H9 (cell line): ENCODE measurements around the gene LHFPL2. TPM values are rescaled to one million over a fixed set of nuclear protein-coding genes. Genes with fewer than 3 reads are reported as not detected.

Source experiments
- DNase-seq: peaks from one replicate; pipeline ENCODE4 v3.0.0-alpha.2; 2017
- H2AFZ ChIP-seq: one replicate; pipeline ENCODE4 v1.6.1; 2013; ENCODE audit warnings: mild to moderate bottlenecking, low read length, control low read depth, moderate library complexity
- H2AK5ac ChIP-seq: 2 replicates; pipeline ENCODE4 v1.6.1; 2013; ENCODE audit warnings: low read length, control low read depth, mixed read lengths; ENCODE audit not compliant: insufficient read length
- H2BK120ac ChIP-seq: one replicate; pipeline ENCODE4 v1.6.1; 2013; ENCODE audit warnings: low read depth, mild to moderate bottlenecking, low read length, control low read depth, inconsistent platforms; ENCODE audit not compliant: poor library complexity, severe bottlenecking
- H2BK12ac ChIP-seq: 2 replicates; pipeline ENCODE4 v1.6.1; 2013; ENCODE audit warnings: low read length, control low read depth, mixed read lengths, low read depth; ENCODE audit not compliant: insufficient read length
- H2BK15ac ChIP-seq: 2 replicates; pipeline ENCODE4 v1.6.1; 2013; ENCODE audit warnings: low read depth, low read length, control low read depth
- H2BK20ac ChIP-seq: one replicate; pipeline ENCODE4 v1.6.1; 2013; ENCODE audit warnings: low read depth, mild to moderate bottlenecking, low read length, control low read depth, inconsistent platforms; ENCODE audit not compliant: poor library complexity, severe bottlenecking
- H2BK5ac ChIP-seq: 2 replicates; pipeline ENCODE4 v1.6.1; 2013; ENCODE audit warnings: low read length, control low read depth, mixed read lengths; ENCODE audit not compliant: insufficient read length
- H3K14ac ChIP-seq: 2 replicates; pipeline ENCODE4 v1.6.1; 2013; ENCODE audit warnings: low read length, control low read depth; ENCODE audit not compliant: insufficient read depth
- H3K18ac ChIP-seq: 2 replicates; pipeline ENCODE4 v1.6.1; 2013; ENCODE audit warnings: low read depth, mild to moderate bottlenecking, mixed read lengths, low read length, control low read depth; ENCODE audit not compliant: insufficient read length
- H3K23ac ChIP-seq: 2 replicates; pipeline ENCODE4 v1.6.1; 2013; ENCODE audit warnings: low read length, control low read depth, mixed read lengths, low read depth; ENCODE audit not compliant: insufficient read length
- H3K23me2 ChIP-seq: 2 replicates; pipeline ENCODE4 v1.6.1; 2013; ENCODE audit warnings: low read depth, mild to moderate bottlenecking, mixed read lengths, low read length, control low read depth; ENCODE audit not compliant: insufficient read length, poor library complexity, severe bottlenecking
- H3K27ac ChIP-seq: 2 replicates; pipeline ENCODE4 v1.5.1; 2013; ENCODE audit warnings: low read length, control low read depth, mixed read lengths, low read depth; ENCODE audit not compliant: insufficient read length
- H3K27me3 ChIP-seq: 2 replicates; pipeline ENCODE4 v1.6.1; 2013; ENCODE audit warnings: low read length, control low read depth, inconsistent platforms; ENCODE audit not compliant: insufficient read depth
- H3K4ac ChIP-seq: 2 replicates; pipeline ENCODE4 v1.6.1; 2013; ENCODE audit warnings: low read depth, mild to moderate bottlenecking, control low read depth, inconsistent platforms, low read length, moderate library complexity
- H3K4me1 ChIP-seq: 2 replicates; pipeline ENCODE4 v1.6.1; 2013; ENCODE audit warnings: low read length, control low read depth, inconsistent platforms; ENCODE audit not compliant: insufficient read depth
- H3K4me2 ChIP-seq: 2 replicates; pipeline ENCODE4 v1.6.1; 2013; ENCODE audit warnings: low read length, control low read depth, mixed read lengths; ENCODE audit not compliant: insufficient read length, insufficient read depth
- H3K56ac ChIP-seq: 2 replicates; pipeline ENCODE4 v1.6.1; 2013; ENCODE audit warnings: low read depth, mild to moderate bottlenecking, mixed read lengths, low read length, control low read depth; ENCODE audit not compliant: insufficient read length
- H3K79me1 ChIP-seq: 2 replicates; pipeline ENCODE4 v1.6.1; 2013; ENCODE audit warnings: low read depth, mild to moderate bottlenecking, moderate library complexity, low read length, control low read depth, inconsistent platforms; ENCODE audit not compliant: insufficient read depth, poor library complexity, severe bottlenecking
- H3K79me2 ChIP-seq: 2 replicates; pipeline ENCODE4 v1.6.1; 2013; ENCODE audit warnings: low read length, control low read depth, inconsistent platforms; ENCODE audit not compliant: insufficient read depth
- H3K9ac ChIP-seq: 2 replicates; pipeline ENCODE4 v1.6.1; 2013; ENCODE audit warnings: low read length, control low read depth, mixed read lengths; ENCODE audit not compliant: insufficient read length; ENCODE audit errors: extremely low read depth
- H3K9me3 ChIP-seq: one replicate; pipeline ENCODE4 v1.6.1; 2013; ENCODE audit warnings: low read depth, low read length, inconsistent platforms; ENCODE audit not compliant: control insufficient read depth
- H3T11ph ChIP-seq: one replicate; pipeline ENCODE4 v1.6.1; 2013; ENCODE audit warnings: mild to moderate bottlenecking, low read length, control low read depth, inconsistent platforms
- H4K20me1 ChIP-seq: one replicate; pipeline ENCODE4 v1.6.1; 2013; ENCODE audit not compliant: control insufficient read depth, insufficient read length, insufficient read depth
- H4K5ac ChIP-seq: 2 replicates; pipeline ENCODE4 v1.6.1; 2013; ENCODE audit warnings: low read depth, mild to moderate bottlenecking, mixed read lengths, low read length, control low read depth; ENCODE audit not compliant: insufficient read length
- H4K8ac ChIP-seq: replicated peaks from 2 replicates; pipeline ENCODE4 v1.6.1; 2013; ENCODE audit warnings: low read length, control low read depth, mixed read lengths, low read depth; ENCODE audit not compliant: insufficient read length
- H4K91ac ChIP-seq: 2 replicates; pipeline ENCODE4 v1.6.1; 2013; ENCODE audit warnings: low read depth, mild to moderate bottlenecking, moderate library complexity, mixed read lengths, low read length, control low read depth; ENCODE audit not compliant: insufficient read length
- H3K27ac Mint-ChIP-seq, 3 experiments: 2 replicates in 2 of 3; 3 replicates in 1 of 3; pipeline ENCODE4 v1.8.0; 2020 to 2021; ENCODE audit warnings: mixed read lengths in 3 of 3, mild to moderate bottlenecking in 1 of 3, moderate library complexity in 1 of 3
- H3K27me3 Mint-ChIP-seq: 2 replicates; pipeline ENCODE4 v1.8.0; 2021; ENCODE audit warnings: low read depth, mild to moderate bottlenecking, moderate library complexity, mixed read lengths
- H3K36me3 Mint-ChIP-seq, 3 experiments: 2 replicates in 2 of 3; 3 replicates in 1 of 3; pipeline ENCODE4 v1.8.0; 2020 to 2021; ENCODE audit warnings: low read depth in 3 of 3, mixed read lengths in 3 of 3; ENCODE audit not compliant: insufficient read depth in 1 of 3
- H3K4me1 Mint-ChIP-seq, 2 experiments: 2 replicates each; pipeline ENCODE4 v1.8.0; 2020; ENCODE audit warnings: mixed read lengths in 2 of 2
- H3K4me3 Mint-ChIP-seq, 2 experiments: 2 replicates in 1 of 2; 3 replicates in 1 of 2; pipeline ENCODE4 v1.8.0; 2020 to 2021; ENCODE audit warnings: mild to moderate bottlenecking in 2 of 2, mixed read lengths in 2 of 2, moderate library complexity in 1 of 2
- H3K9me3 Mint-ChIP-seq, 2 experiments: 2 replicates in 1 of 2; 3 replicates in 1 of 2; pipeline ENCODE4 v1.8.0; 2020; ENCODE audit warnings: mild to moderate bottlenecking in 2 of 2, mixed read lengths in 2 of 2, moderate library complexity in 1 of 2
- CTCF ChIP-seq: fragments of 200-600 bp; sonication (generic); conservative IDR thresholded peaks from 3 replicates; pipeline ENCODE4 v1.8.0; 2021; ENCODE audit warnings: antibody characterized with exemption, mild to moderate bottlenecking
- WGBS: extraction: QIAGEN DNeasy Blood & Tissue Kit; methylation state at CpG from one replicate; pipeline ENCODE4 v1.1.7; 2013; ENCODE audit warnings: missing lambda C conversion rate, low lambda C conversion rate, mixed read lengths; ENCODE audit not compliant: insufficient read length; ENCODE audit errors: extremely low coverage; 5-methylcytosine and 5-hydroxymethylcytosine counted together
- total RNA-seq: library from RNA; stranded (reverse); gene quantifications from 2 replicates; pipeline ENCODE4 v1.2.1, GENCODE V29; 2021

Gene LHFPL2
- total RNA-seq, 1 experiment from 2014 or later = 26.3 TPM

- no peaks in the 10 kb centered on the region for H3K9me3 ChIP-seq
- no peak overlapping the region for H2AK5ac ChIP-seq
- H4K5ac ChIP-seq = no peak overlapping the region
- H3K23ac ChIP-seq = no peak overlapping the region
- TF ChIP-seq CTCF = no peak
- no peak overlapping the region for H3K4me3 Mint-ChIP-seq
- no peak overlapping the region for H3K9ac ChIP-seq
- no peaks in the 10 kb centered on the region; a peak in 1 of 5 replicates for H3K9me3 Mint-ChIP-seq
- no peak overlapping the region for H4K8ac ChIP-seq
- H2BK120ac ChIP-seq = no peak overlapping the region
- H3K27ac Mint-ChIP-seq = no peak overlapping the region
- no peaks in the 10 kb centered on the region for H3K79me1 ChIP-seq
- H3K4me1 ChIP-seq = peaks cover 2% of the 10 kb centered on the region; the same call in 1 of the 2 replicates
- H3K27ac ChIP-seq = no peak overlapping the region
- no peak overlapping the region for H2BK5ac ChIP-seq
- H3K56ac ChIP-seq = no peak overlapping the region
- DNase-seq = no peak
- no peak overlapping the region for H3K14ac ChIP-seq
- peaks cover 17% of the 10 kb centered on the region in 2 experiments for H3K4me1 Mint-ChIP-seq
- H2BK12ac ChIP-seq = no peak overlapping the region
- no peaks in the 10 kb centered on the region for H3K36me3 Mint-ChIP-seq
- no peaks in the 10 kb centered on the region; the same call in none of the 2 replicates for H3K27me3 Mint-ChIP-seq
- no peak overlapping the region for H4K91ac ChIP-seq
- H3K27me3 ChIP-seq = no peaks in the 10 kb centered on the region
- H2BK15ac ChIP-seq = no peak overlapping the region
- H2BK20ac ChIP-seq = no peak overlapping the region
- no peaks in the 10 kb centered on the region for H3K79me2 ChIP-seq
- H3K4me2 ChIP-seq = no peak overlapping the region
- H4K20me1 ChIP-seq = no peaks in the 10 kb centered on the region
- WGBS = no CpG with 5 or more reads among the region's 1 CpG
- peaks cover 5% of the 10 kb centered on the region for H3K23me2 ChIP-seq
- H3T11ph ChIP-seq = no peak overlapping the region
- H3K4ac ChIP-seq = no peak overlapping the region
- H3K18ac ChIP-seq = no peak overlapping the region
- no peak overlapping the region for H2AFZ ChIP-seq
These were observed 5.8 kb upstream of the LHFPL2 start for GRCh38 chr5:78654386-78654785.
